GM12878 (cell line): Measurements from ENCODE around the gene ZNF670. TPM values are rescaled to one million over a fixed set of nuclear protein-coding genes. Genes with fewer than 3 reads are reported as not detected.
"Not testable (repeated sequence)": the region's sequence is repeated elsewhere in the genome, so short reads cannot be mapped to it uniquely, and the experiment has no call there.

Experiments
- ATAC-seq: fragments of 200-7000 bp; cut with Tn5 transposase; 3 replicates; pipeline ENCODE4 v1.9.1; 2020; ENCODE audit warnings: mild to moderate bottlenecking, moderate library complexity
- BruUV-seq: library from RNA; stranded (reverse); fragments of 400-500 nt; replicated peaks from 2 replicates; lab custom pipeline; 2021; lab: Mats Ljungman, UMichigan
- CTCF ChIA-PET: fragments of 300-600 bp; sonication (Branson Sonifier 250); formaldehyde crosslinking; extraction: SDS; loops from one replicate; lab custom pipeline; 2021; ENCODE audit warnings: inconsistent platforms; lab: Yijun Ruan, JAX
- POLR2A ChIA-PET: fragments of 350-600 bp; formaldehyde crosslinking; extraction: SDS; loops from one replicate; lab custom pipeline; 2021; ENCODE audit warnings: inconsistent platforms; lab: Charles Lee
- RAD21 ChIA-PET: fragments of 300-600 bp; sonication (Branson Sonifier 250); formaldehyde crosslinking; loops from one replicate; lab custom pipeline; 2023; ENCODE audit warnings: antibody characterized with exemption; ENCODE audit not compliant: unreplicated experiment; lab: Charles Lee
- SMC1A ChIA-PET: fragments of 300-600 bp; sonication (Branson Sonifier 250); formaldehyde crosslinking; loops from one replicate; lab custom pipeline; 2023; ENCODE audit not compliant: unreplicated experiment, uncharacterized antibody; lab: Charles Lee
- DNase-seq: peaks from one replicate; pipeline ENCODE4 v3.0.0-alpha.2; 2011; ENCODE audit warnings: low read depth, low spot score
- FAIRE-seq: peaks from 3 replicates; lab custom pipeline; 2011; peaks lifted over from hg19 to GRCh38; lab: Jason Lieb, UNC
- H2AFZ ChIP-seq: 2 replicates; pipeline ENCODE4 v1.6.0; 2011; ENCODE audit warnings: low read depth, low read length, control low read depth; ENCODE audit not compliant: control insufficient read depth
- H3K27ac ChIP-seq: 2 replicates; pipeline ENCODE4 v1.5.1; 2011; ENCODE audit warnings: control low read depth; ENCODE audit not compliant: control insufficient read depth, insufficient read depth
- H3K27me3 ChIP-seq, 2 experiments: replicated peaks in 1 of 2; 2 replicates each; pipeline versions ENCODE4 v1.6.0 to v1.6.1; 2011; ENCODE audit warnings: low read length in 1 of 2; ENCODE audit not compliant: control insufficient read depth in 2 of 2, insufficient read depth in 2 of 2
- H3K36me3 ChIP-seq, 2 experiments: 2 replicates each; pipeline ENCODE4 v1.5.1; 2011; ENCODE audit warnings: low read length in 1 of 2; ENCODE audit not compliant: control insufficient read depth in 2 of 2, insufficient read depth in 2 of 2
- H3K4me1 ChIP-seq: 2 replicates; pipeline ENCODE4 v1.6.1; 2011; ENCODE audit warnings: mild to moderate bottlenecking, low read length, moderate library complexity, mixed read lengths; ENCODE audit not compliant: control insufficient read depth, insufficient read depth
- H3K4me2 ChIP-seq: 2 replicates; pipeline ENCODE4 v1.6.0; 2011; ENCODE audit warnings: control low read depth; ENCODE audit not compliant: control insufficient read depth, insufficient read depth
- H3K4me3 ChIP-seq: fragments of 200-600 bp; sonication (generic); 2 replicates; pipeline ENCODE4 v1.5.1; 2016
- H3K79me2 ChIP-seq: 2 replicates; pipeline ENCODE4 v1.6.0; 2011; ENCODE audit warnings: low read length; ENCODE audit not compliant: control insufficient read depth, insufficient read depth
- H3K9ac ChIP-seq: 2 replicates; pipeline ENCODE4 v1.8.0; 2011; ENCODE audit warnings: low read length, control low read depth, mixed read lengths; ENCODE audit not compliant: control insufficient read depth, insufficient read depth
- H3K9me3 ChIP-seq: replicated peaks from 3 replicates; pipeline ENCODE4 v1.5.1; 2011; ENCODE audit warnings: mild to moderate bottlenecking, low read length; ENCODE audit not compliant: control insufficient read depth, insufficient read depth
- H4K20me1 ChIP-seq: 2 replicates; pipeline ENCODE4 v1.6.0; 2011; ENCODE audit not compliant: control insufficient read depth, insufficient read depth
- CHD1 ChIP-seq: IDR thresholded peaks from 2 replicates; pipeline ENCODE4 v1.6.1; 2012; ENCODE audit warnings: low read depth, low read length, improper control_type of control experiment
- IRF4 ChIP-seq: IDR thresholded peaks from 2 replicates; pipeline ENCODE4 v1.6.1; 2011; ENCODE audit warnings: low read depth, low read length
- NFYA ChIP-seq: IDR thresholded peaks from 2 replicates; pipeline ENCODE4 v1.6.1; 2011; ENCODE audit warnings: low read depth, mild to moderate bottlenecking, low read length, improper control_type of control experiment, borderline replicate concordance
- WGBS: methylation state at CpG from one replicate; pipeline ENCODE4 v1.1.6; 2016; ENCODE audit warnings: low lambda C conversion rate; ENCODE audit not compliant: insufficient replicate concordance, insufficient coverage; ENCODE audit errors: missing lambda C conversion rate; 5-methylcytosine and 5-hydroxymethylcytosine counted together
- in situ Hi-C: fragments of 300-500 bp; cut with MboI; formaldehyde crosslinking; loops from 9 replicates; pipeline ENCODE4 v1.14.3; 2018; ENCODE audit warnings: mixed read lengths
- intact Hi-C: fragments of 100-400 bp; cut with micrococcal nuclease; formaldehyde crosslinking; loops from one replicate; pipeline ENCODE4 v1.14.2; 2022; ENCODE audit not compliant: unreplicated experiment
- polyA plus RNA-seq, 11 experiments: library from polyadenylated mRNA; depleted of rRNA in 4 of 11; unstranded in 6 of 11; stranded (reverse) in 5 of 11; fragments of >200 nt; fragmentation: Nextera tagmentation in 4 of 11; fragmentation: Illumina TruSeq in 1 of 11; extraction: Ambion mirVana in 4 of 11; extraction: Trizol in 1 of 11; gene quantifications; 1 replicate in 1 of 11; 2 replicates in 10 of 11; pipeline versions ENCODE4 v1.2.1 to v1.2.3, GENCODE V29; 2011 to 2016; ENCODE audit warnings: inconsistent platforms in 2 of 11, missing spikeins in 2 of 11, low read depth in 1 of 11
- total RNA-seq, 4 experiments: library from RNA; depleted of rRNA in 3 of 4; stranded (reverse); fragments of >200 nt in 3 of 4; fragmentation: Illumina TruSeq in 1 of 4; extraction: Trizol in 1 of 4; gene quantifications; 2 replicates each; pipeline versions ENCODE4 v1.2.1 to v1.2.3, GENCODE V29; 2013 to 2021

The ZNF670 gene
- total and polyA plus RNA-seq, 10 of the 15 experiments (the other 5 are each of a cell fraction or from before 2014, with no cell fraction given), result 3.0 to 9.0 (median 5.3) TPM

- DNase-seq, result no peak
Observed at GRCh38 chr1:247121382-247121781, 42.8 kb upstream of the ZNF670 start.

GRCh38 chr1:247120408-247120668, 41.7 kb upstream of the ZNF670 start:
- 51% methylated on average over 4 of the region's 4 CpGs for WGBS
- H3K4me2 ChIP-seq, ATAC-seq, intact Hi-C loops, POLR2A ChIA-PET, DNase-seq, H3K4me3 ChIP-seq, RAD21 ChIA-PET, H3K9me3 ChIP-seq, H3K9ac ChIP-seq, H4K20me1 ChIP-seq, BruUV-seq, SMC1A ChIA-PET, FAIRE-seq, H3K27ac ChIP-seq, H3K4me1 ChIP-seq, in situ Hi-C loops, H3K79me2 ChIP-seq, H2AFZ ChIP-seq, H3K36me3 ChIP-seq, CTCF ChIA-PET, H3K27me3 ChIP-seq: not testable (repeated sequence)

More at GRCh38 chr1:247121382-247121781, 42.8 kb upstream of the ZNF670 start:
- SMC1A ChIA-PET, result no interaction called here
- POLR2A ChIA-PET, result no interaction called here
- H2AFZ ChIP-seq, result no peak overlapping the region
- no peaks in the 10 kb centered on the region for H3K4me1 ChIP-seq
- no peak overlapping the region for H3K4me3 ChIP-seq
- CTCF ChIA-PET, result no interaction called here
- no peak for ATAC-seq
- no peaks in the 10 kb centered on the region for H3K36me3 ChIP-seq
- H3K27ac ChIP-seq, result no peak overlapping the region
- TF ChIP-seq CHD1 (no peak), IRF4 (no peak), NFYA (no peak)
- H3K9ac ChIP-seq, result no peak overlapping the region
- no peak for FAIRE-seq
- RAD21 ChIA-PET, result no interaction called here
- intact Hi-C loops (no loop called here), in situ Hi-C loops (no loop called here)
- H3K4me2 ChIP-seq, result no peak overlapping the region
- peaks cover 2% of the 10 kb centered on the region; the same call in 1 of the 3 replicates for H3K9me3 ChIP-seq
- no TSS peak for BruUV-seq
- no peaks in the 10 kb centered on the region for H3K79me2 ChIP-seq
- 83% methylated on average over 6 of the region's 6 CpGs for WGBS
- no peaks in the 10 kb centered on the region for H4K20me1 ChIP-seq
- H3K27me3 ChIP-seq, result no peaks in the 10 kb centered on the region
